Stimulated activated CD8-positive, alpha-beta memory T cell treated with anti-CD3 and anti-CD28 coated beads, Interleukin-7, amount 100 ng/mL, for 24 hours (primary cell): ENCODE results near the gene ZNF488.
A peak's percentile ranks its signal among the peaks of the same experiment; 100 is the strongest.
"Not testable (repeated sequence)": the region's sequence is repeated elsewhere in the genome, so short reads cannot be mapped to it uniquely, and the experiment has no call there.

Experiments used
- DNase-seq: peaks from one replicate; pipeline ENCODE4 v3.0.0-alpha.2; 2020; ENCODE audit warnings: low read depth

The ZNF488 gene, protein sequence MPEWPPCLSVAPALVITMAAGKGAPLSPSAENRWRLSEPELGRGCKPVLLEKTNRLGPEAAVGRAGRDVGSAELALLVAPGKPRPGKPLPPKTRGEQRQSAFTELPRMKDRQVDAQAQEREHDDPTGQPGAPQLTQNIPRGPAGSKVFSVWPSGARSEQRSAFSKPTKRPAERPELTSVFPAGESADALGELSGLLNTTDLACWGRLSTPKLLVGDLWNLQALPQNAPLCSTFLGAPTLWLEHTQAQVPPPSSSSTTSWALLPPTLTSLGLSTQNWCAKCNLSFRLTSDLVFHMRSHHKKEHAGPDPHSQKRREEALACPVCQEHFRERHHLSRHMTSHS

DNA sequence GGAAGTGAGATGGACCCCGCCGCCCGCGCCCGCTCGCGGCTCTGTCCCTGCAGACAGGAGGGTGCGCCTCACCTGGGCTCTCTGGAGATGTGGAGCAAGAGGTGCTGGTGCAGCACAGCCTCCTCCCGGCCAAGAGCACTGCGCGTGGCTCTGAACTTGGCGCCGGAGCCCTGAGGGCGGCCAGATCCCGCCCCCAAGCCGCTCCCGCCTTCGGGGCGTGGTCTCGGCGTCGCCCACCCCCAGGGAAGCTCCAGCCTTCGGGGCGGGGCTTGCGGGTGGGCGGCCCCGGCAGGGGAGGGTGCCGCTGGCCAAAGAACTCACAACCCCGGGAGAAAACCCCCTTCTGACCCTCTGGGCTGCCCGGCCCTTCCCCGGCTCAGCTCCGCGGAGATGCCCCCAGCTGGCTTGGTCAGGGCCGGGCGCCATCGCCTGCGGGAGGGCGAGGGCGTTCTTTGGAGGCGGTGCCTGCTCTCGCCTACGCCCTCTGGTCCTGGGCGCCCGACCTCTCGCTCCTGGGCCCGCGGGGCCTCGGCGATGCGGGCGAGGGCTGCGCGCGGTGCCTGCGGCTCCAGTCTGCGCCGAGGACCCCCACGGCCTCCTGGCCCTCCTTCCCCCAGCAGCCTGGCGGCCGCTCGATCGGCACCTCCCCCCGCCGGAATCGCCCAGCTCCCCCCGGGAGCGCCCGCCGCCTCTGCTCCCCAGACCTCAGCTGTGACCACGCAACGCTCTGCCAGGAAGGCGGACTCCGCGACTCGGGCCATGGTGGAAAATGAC lies at the start of gene ZNF488:
TSS of gene ZNF488 (minus strand) at position 146 of the 774 bp plus-strand sequence. CDS start 15,464 bp downstream, outside the sequence.
- DNase-seq: peak; percentile 32

DNA sequence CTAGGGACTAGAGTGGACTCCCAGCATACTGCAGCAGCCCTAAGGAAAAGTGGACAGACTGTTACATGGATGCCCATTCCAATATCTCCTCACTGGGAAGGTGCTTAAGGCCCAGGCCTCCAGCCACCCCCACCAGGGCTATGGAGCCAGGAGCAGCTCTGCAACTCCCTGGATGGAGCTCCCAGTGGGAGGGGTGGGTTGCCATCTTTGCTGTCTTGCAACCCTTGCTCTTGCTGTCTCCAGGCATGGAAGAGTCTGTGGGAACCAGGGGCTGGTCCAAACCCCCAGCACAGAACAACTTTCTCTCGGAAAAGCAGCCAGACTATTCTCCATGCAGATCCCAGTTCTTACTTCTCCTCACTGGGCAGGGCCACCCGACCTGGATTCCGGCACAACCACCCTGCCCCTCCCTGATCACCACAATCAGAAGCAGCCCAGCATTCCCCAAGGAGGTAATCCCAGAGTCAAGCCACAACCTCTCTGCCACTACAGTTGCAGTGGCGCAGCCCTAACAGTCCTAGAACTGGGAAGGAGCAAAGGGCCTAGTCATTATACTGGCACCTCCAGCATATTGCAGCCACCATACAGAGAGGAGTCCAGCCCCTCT lies 41.8 kb upstream of the ZNF488 start:
- no peak for DNase-seq

DNA sequence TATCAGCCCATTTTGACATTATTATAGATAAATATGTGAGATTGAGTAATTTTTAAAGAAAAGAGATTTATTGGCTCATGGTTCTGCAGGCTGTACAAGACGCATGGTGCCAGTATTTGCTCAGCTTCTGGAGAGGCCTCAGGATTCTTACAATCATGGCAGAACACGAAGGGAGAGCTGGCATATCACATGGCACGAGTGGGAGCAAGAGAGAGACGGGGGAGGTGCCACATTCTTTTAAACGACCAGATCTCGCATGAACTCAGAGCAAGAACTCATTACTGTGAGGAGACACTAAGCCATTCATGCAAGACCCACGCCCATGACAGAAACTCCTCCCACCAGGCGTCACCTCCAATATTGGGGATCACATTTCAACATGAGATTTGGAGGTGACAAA lies 40.1 kb upstream of the ZNF488 start:
- no peak for DNase-seq

DNA sequence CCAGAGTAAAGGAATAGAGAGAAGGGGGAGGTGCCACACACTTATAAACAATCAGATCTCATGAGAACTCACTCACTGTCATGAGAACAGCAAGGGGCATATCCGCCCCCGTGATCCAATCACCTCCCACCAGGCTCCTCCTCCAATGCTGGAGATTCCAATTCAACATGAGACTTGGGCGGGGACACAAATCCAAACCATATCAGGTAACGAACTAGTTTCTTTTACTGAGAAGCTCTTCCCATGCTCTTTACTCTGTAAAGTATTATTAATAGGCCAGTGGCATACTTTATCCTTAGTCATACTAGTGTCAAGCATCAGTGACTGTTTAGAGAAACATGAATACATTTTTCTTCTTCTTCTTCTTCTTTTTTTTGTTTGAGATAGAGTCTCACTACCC lies 39.4 kb upstream of the ZNF488 start:
- DNase-seq: no peak

DNA sequence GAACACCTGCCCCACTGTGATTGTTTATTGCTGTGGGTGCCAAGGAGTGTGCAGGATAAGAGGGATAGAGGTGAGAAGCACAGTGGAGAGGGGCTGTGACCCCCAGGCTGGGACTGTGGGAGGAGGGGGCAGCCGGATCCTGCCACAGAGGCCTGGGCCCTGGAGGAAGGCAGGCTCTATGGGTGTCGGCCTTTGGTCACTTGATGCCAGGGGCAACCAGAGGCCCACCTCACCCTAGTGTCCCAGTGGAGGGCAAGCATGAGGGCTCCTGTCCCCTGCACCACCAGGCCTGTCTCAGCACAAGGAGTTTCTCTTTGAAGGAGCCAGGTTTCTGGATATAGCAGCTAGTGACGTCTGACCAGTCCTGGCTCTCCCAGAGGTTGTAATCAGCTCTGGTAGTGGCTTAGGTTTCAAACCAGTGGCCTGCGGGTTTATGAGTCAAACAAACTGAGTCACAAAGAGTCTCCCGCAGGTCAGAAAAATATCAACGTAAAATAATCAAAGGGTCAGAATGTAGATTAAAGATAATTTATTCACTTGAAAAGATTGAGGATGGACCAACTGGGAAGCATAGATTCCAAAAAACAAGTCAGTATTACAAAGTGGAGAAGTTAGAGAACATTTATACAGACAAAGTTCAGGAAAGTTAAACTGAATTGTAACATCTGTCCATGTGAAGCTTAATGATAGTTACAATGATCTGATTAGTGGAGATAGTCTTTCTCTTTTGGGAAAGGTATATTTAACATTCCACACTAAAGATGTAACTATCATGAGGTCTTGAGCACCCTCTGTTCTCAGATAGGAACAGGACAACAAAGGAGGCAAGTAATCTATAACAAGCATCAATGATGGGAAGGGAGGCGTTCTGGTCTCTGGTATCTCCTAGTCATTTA lies 37.2 kb upstream of the ZNF488 start:
- no peak for DNase-seq

- DNase-seq: no peak
These were observed 36.4 kb upstream of the ZNF488 start for GRCh38 chr10:47420305-47421056.

DNA sequence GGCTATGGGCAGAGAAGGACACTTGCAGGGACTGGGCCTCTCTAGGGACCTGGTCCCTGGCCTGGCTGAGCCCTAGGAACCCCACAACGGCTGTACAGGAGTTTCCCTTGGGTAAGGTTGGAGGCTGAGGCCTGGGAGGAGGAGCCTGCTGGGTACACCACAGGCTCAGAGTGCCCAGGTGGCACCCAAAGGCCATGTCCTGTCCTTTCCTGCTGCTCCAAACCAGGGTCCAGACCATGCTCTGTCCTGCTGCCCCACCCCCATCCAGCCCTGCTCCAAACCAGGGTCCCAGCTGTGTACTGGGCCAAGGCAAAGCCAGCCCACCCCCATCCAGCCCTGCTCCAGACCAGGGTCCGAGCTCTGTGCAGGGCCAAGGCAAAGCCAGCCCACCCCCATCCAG lies 35.3 kb upstream of the ZNF488 start:
- no peak for DNase-seq

DNA sequence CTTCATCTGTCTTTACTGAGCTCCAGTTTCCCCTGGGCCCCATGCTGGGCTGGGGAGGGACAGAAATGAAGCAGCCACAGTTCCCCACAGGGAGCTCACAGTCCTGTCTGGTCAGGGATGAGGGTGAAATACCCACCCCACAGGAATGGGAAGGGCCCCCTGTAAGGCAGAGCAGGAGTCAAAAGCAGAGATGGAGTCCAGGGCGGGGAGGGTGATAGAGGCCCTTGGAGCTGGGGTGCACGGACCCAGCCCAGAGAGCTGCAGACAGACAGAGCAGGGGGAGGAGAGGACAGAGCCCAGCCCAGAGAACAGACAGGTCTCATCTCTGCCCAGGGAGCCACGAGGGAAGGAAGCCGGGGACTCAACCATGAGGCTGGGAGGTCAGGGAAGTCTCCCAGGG lies 34.9 kb upstream of the ZNF488 start:
- no peak for DNase-seq

DNA sequence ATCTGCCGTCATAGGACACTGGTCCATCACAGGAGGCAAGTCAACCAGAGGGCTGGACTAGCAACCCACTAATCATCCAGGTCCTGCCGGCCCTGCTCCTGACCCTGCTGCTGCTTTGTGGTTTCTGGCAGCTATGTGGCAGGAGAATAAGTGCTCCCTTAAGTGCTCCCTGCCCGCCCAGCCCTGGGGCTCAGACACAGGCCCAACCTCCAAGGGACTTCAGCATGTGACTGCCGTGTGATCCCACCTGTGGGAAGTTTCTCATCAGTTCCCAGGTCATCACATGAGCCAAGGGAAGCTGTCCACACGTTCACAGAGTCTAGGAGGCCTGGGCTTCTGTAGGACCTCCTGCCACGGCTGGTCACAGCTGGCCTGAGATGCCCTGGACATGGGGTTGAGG lies 34.2 kb upstream of the ZNF488 start:
- no peak for DNase-seq

DNA sequence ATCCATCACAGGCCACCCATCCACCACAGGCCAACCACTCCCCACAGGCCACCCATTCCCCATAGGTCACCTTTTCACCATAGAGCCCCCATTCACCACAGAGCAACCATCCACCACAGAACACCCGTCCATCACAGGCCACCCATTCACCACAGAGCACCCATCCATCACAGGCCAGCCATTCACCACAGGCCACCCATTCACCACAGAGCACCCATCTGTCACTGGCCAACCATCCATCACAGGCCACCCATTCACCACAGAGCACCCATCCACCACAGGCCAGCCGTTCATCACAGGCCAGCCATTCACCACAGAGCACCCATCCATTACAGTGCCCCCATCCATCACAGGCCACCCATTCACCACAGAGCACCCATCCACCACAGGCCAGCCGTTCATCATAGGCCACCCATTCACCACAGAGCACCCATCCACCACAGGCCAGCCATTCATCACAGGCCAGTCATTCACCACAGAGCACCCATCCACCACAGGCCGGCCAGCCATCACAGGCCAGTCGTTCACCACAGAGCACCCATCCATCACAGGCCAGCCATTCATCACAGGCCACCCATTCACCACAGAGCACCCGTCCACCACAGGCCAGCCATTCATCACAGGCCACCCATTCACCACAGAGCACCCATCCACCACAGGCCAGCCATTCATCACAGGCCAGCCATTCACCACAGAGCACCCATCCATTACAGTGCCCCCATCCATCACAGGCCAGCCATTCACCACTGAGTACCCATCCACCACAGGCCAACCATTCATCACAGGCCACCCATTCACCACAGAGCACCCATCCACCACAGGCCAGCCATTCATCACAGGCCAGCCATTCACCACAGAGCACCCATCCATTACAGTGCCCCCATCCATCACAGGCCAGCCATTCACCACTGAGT lies 32.5 kb upstream of the ZNF488 start:
- not testable (repeated sequence) for DNase-seq

DNA sequence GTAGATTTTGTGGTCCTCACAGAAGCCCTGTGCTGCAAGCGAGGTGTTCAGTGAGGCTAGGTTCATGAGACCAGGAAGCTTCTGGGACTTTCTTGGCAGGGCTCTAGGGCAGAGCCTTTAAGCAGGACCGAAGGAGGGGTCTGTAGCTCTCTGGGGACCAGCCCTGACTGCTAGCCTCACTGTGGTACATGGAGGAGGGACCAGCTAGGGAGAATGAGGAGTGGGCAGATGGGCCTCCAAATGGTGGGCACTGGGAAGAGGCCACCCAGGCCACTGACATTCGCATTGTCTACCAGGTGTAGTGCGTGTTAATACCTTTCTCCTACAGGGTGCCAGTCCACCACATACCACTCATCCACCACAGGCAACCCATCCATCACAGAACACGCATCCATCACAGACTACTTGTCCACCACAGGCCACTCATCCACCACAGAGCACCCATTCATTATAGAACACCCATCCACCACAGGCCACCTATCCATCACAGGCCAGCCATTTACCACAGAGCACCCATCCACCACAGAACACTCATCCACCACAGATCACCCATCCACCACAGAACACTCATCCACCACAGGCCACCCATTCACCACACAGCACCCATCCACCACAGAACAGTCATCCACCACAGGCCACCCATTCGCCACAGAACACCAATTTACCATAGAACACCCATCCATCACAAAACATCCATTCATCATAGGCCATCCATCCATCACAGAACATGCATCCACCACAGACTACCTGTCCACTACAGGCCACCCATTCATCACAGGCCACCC lies 31.6 kb upstream of the ZNF488 start:
- no peak for DNase-seq

DNA sequence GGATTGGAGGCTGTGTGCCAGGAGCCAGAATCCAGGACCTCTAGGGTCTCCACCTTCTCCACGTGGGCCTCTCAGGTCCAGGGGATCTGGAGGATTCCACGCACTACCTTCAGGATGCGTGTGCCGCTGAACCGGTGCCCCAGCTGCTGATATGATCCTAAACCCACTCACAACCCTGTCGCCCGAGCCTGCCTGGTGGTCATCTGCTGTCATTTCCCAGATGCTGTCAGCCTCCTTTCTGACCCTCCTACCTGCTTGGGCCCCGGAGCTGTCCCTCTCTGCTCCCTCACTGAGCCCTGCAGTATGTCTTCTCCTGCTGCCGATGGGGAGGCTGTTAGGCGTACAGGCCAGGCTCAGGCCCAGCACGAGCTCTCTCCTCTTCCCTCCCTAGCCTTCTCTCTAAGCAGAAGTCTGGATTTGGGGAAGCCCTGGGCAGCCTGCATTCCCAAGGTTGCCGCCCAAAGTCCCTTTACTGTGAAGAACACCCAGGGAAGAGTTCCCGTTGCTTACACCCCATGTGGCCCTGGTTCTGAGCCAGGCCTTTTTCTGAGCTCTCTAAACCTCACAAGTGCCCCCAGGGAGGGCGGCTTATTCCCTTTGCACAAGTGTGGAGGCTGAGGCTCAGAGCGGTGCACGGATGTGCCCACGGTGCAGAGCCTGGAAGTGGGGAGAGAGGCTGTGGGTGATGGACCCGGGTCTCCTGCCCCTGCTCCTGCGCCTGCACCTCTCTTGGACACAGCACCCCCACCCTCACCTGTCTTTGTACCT lies 30.8 kb upstream of the ZNF488 start:
- DNase-seq: no peak

- no peak for DNase-seq
These were observed 30.1 kb upstream of the ZNF488 start for GRCh38 chr10:47414227-47414592.

DNA sequence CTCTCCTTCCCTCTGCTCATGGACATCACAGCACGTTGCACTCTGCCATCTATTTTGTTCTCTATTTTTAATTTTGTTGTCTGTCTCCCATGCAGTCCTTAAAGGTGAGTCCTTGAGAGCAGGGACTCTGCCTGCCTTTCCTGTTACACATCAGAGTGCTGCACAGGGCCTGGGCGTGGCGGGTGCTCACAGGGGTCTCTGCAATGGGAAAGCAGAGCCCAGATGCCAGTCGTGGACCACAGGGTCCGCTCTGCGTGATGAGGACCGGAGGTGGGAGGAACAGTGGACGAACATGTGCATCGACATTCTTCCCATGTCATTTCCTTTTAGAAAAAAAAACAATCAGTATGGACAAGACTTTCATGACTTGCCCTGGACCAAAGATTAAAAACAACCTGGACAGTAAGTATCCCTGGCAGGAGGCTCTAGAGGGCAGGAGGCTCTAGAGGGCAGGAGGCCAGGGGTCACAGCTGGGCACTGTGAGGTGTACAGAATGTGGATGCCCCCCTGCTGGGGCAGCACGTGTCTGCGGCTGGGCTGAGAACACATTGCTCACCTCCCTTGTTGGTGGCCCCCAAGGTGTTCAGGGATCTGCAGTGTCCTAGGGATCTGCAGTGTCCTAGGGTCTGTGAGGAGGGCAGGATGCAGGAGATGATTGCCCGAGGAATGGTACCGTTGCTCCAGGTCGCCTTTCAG lies 29.6 kb upstream of the ZNF488 start:
- DNase-seq: no peak

GRCh38 chr10:47412869-47413268 lies 28.8 kb upstream of the ZNF488 start:
- DNase-seq: no peak

GRCh38 chr10:47412177-47412730 lies 28.2 kb upstream of the ZNF488 start:
- DNase-seq: no peak

GRCh38 chr10:47410862-47411261 lies 26.8 kb upstream of the ZNF488 start:
- DNase-seq: no peak

DNA sequence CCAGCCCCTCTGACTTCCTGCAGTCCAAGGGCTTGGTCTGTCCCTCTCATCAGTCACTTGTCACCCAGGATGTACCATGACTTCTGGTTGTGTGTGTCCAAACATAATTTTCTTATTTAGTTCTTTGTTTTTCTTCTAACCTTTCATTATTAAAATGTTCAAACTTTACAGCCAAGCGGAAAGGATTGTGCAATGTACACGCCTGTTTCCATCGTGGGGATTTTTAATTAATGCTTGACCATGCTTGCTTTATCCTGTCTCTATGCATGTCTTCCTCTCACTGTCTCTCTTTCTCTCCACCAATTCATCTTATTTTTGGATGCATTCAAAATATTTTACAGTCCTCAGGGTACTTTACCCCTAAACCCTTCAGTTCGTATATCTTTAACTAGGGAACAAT lies 26.2 kb upstream of the ZNF488 start:
- DNase-seq: no peak
